D721Med (cell line): ENCODE measurements around the gene MAPRE2.
"Not testable (repeated sequence)": the region's sequence is repeated elsewhere in the genome, so short reads cannot be mapped to it uniquely, and the experiment has no call there.

Source experiments
- DNase-seq: peaks from one replicate; pipeline ENCODE4 v3.0.0; 2011; ENCODE audit warnings: low spot score; ENCODE audit not compliant: insufficient read length
- FAIRE-seq: peaks from 2 replicates; lab custom pipeline; 2011; peaks lifted over from hg19 to GRCh38; lab: Jason Lieb, UNC
- CTCF ChIP-seq: IDR thresholded peaks from 2 replicates; pipeline ENCODE4 v1.5.1; 2012; ENCODE audit warnings: mild to moderate bottlenecking, control low read depth; ENCODE audit not compliant: insufficient read depth; ENCODE audit errors: missing control alignments

Gene MAPRE2

DNA sequence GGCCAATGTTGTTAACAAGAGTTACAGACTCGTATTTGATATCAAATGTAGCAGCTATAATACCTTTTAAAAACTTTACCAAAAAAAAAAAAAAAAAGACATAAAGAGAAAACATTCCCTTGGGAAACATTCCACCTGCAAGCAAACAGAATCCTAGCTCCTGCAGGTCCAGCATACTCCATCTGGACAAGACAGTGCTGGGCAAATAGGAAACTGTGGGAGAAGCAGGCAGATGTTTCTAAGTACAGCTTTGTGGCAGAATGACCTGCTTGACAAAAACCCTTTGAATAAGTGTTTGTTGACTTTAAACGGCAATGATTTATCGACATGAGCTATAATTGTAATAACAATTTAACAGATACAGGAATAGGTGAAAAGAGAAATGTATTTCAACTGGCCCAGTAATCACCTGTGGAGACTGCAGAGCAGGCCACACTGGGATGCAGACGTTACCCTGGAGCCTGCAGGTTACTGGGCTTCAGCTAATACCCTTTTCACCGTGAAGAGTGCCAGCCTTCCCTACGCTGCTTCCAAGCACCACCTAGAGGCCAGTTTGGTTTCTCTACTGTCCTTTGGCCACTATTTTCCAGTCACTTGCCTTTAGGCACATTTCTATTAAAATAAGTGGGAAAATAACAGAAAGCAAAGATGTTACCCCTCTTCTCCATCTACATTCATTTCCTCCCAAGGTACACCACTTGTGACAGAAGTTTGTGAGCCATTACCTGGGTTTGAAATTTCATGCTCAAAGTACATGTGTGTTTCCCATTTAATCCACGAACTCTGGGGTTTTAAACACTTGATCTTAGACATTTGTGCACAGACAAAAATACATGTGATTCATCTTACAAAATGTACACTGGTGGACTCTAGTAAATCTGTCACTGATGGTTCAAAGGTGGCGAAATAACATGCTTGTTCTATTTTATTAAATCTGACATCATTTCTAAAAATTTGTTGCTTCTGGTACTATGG lies 102.7 kb downstream of the MAPRE2 start:
- peak; percentile 47 for DNase-seq
- peak; percentile 81 for TF ChIP-seq CTCF
- FAIRE-seq, result peak; percentile 84

DNA sequence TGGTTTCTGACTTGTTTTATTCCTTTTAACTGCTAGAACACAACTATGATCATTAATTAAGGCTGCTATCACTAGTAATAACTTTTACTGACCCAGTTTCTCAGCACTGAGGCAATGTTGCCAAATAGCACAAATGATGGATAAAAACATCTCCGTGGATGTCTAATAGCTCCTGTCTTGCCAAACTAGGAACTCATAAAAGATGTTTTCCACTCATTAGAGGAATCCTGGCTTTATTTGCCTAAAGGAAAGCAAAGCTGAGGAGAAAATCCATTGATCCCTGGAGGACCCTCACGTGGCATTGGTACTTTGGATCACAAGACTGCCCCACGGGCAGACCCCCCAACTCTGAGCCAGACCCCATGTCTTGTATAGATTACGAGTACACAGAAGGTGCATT lies 103.5 kb downstream of the MAPRE2 start:
- DNase-seq (no peak), FAIRE-seq (no peak)
- no peak for TF ChIP-seq CTCF

- not testable (repeated sequence) for DNase-seq, FAIRE-seq
These were observed 109.0 kb downstream of the MAPRE2 start for GRCh38 chr18:35150195-35150594.

DNA sequence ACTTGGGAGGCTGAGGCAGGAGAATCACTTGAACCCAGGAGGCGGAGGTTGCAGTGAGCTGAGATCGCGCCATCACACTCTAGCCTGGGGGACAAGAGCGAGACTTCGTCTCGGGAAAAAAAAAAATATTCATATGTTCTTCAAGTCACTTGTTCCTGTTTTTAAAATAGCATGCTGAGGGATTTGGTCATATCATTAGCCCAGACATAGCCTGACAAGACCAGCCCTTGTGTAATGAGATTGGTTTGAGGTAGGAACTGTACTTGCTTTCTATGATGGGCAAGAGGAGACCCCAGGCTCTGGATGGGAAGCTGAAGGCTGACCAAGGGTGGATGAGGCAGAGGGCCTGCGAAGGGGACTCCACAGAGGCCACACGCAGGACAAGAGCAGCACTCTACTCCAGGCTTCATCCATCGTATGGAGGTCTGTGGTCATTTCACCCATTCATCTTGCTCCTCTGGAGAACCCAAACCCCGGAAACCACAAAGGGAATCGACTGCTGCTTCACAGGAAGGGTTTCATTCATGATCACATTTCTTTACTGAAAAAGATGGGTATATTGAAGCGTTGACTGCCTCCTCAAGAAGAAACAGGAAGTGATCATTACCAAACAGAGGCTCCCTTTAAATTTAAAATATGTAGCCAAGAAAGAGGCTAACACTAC lies 112.5 kb downstream of the MAPRE2 start:
- DNase-seq, result no peak
- TF ChIP-seq CTCF, result no peak
- no peak for FAIRE-seq

DNA sequence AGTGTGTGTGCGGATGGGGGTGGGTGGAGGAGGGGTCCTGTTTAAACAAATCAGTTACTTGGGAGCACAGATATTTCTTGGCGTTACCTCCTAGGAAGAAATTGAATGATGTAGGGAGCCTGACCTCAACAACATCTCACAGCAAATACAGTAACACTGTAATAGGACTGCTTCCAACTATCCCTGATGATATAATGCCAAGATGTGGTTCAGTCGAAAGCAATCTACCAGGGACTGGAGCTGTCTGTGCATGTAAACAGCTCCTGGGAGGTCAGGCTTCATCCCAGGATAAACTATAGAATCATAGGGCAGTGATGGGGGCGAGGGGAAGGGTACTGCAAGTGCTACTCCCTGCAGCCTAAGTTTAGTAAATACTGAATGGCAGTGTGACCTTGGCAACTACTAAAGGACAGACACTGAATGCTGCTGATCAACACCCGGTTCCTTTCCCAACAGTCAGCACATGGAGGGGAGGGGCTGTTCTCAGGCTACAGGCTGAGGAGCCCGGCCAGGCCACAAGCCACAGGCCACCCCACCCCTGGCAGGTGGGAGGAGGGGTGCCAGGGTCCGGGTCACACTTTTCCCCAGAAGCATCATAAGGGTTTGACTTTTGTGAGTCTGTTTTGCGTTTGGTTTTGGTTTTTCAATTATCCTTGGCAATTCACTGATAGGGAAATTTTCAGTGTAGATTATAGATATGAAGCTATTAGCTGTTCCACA lies 114.3 kb downstream of the MAPRE2 start:
- FAIRE-seq (no peak), DNase-seq (no peak)
- no peak for TF ChIP-seq CTCF

DNA sequence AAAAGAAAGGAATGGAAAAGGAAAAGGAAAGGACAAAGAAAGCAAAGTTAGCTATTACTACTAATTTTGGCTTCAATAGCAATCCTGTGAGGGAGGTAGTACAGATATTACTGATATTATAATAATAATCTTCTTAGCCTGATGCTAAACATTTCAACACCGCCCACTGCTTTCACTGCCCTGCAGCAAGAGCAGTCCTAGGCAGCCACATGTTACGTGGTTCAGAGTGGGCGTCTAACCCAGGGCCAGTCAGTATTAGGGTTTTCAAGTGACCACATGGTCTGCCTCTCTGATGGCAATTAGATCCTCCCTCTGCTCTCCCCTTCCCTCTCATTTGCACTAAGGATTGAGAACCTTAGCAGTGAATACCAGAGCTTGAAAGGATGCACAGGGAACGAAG lies 116.0 kb downstream of the MAPRE2 start:
- no peak for DNase-seq
- FAIRE-seq, result no peak
- no peak for TF ChIP-seq CTCF

GRCh38 chr18:35158728-35159450 lies 117.7 kb downstream of the MAPRE2 start:
- DNase-seq, result no peak
- no peak for FAIRE-seq
- TF ChIP-seq CTCF, result no peak
